ENCODE measurements around the gene RNPEP. TPM values are rescaled to one million over a fixed set of nuclear protein-coding genes. Genes with fewer than 3 reads are reported as not detected.

RNPEP gene
- total RNA-seq, 2 experiments from 2014 or later, result 19.9 to 20.8 TPM

DNA sequence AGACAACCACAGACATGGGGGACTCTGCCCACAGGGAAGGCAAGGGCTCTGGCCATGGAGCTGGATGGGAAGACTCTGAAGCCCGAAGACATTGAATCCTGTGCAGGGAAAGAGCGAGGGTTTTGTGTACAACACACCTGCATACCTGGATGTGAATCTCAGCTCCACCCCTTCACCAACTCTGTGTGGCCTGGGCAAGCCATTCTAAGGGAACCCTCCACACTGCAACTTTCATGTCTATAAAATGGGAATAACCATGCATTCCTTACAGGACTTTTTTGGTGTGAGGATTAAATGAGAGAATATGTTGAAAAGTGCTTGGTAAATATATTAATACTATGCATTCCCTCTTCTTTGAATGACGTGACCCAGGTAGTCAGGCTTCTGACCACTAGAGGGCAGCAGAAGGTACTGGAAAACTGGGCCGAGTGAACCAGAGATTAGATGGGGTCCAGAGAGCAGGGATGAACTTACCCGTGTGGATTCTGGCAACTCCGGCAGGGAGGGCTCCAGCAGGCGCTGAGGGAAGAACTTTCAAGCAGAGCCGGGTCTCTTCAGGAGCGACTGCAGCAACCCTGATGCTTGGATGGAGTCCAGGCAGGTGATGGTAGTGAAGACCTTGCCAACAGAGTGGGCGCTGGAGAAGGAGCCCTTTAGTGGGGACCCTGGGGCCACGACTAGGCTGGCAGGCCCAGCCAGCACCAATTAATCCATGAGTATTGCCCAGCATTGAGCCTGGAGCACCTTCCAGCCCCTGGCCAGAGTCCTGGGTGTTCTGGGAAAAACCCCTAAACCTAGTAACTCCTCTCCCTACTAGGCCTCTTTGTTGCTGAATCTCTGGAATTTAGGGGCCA is 27.1 kb downstream of the RNPEP start:
- Mint-ChIP-seq H3K4me1 (ENCODE audit: low read depth) (no peaks in the 10 kb centered on the region), H3K9me3 (no peaks in the 10 kb centered on the region), H3K27ac (no peak overlapping the region), H3K4me3 (no peak overlapping the region), H3K27me3 (no peaks in the 10 kb centered on the region), H3K36me3 (ENCODE audit: low read depth) (peaks cover 24% of the 10 kb centered on the region)
- peak; percentile 93 for TF ChIP-seq CTCF (IDR thresholded peaks at IDR 0.05)
- ATAC-seq (ENCODE audit: poor library complexity), result peak; percentile 68
- H3K4me3 ChIP-seq (ENCODE audit: low read length), result no peak overlapping the region
- ChIA-PET CTCF (no interaction called here), POLR2A (no interaction called here)
- intact Hi-C loops (cut with DNase I, micrococcal nuclease), result loop anchor here in 1 of 2 experiments (1.0 kb wide), 1 partner anchor 123 kb away; no protein-coding TSS in a partner anchor
- DNase-seq, result peak; percentile 24 to 75 (median 48)
- peaks cover 16% of the 10 kb centered on the region for H3K36me3 ChIP-seq (ENCODE audit: insufficient read depth, low read length)
- H3K9me3 ChIP-seq (ENCODE audit: control insufficient read depth in 1 of 2, insufficient read depth in 1 of 2, low read length in 2 of 2), result peaks cover 0 to 6% of the 10 kb centered on the region in 2 experiments
- H3K4me1 ChIP-seq (ENCODE audit: insufficient read depth, low read length), result peaks cover 3% of the 10 kb centered on the region
- H3K27me3 ChIP-seq (ENCODE audit: control insufficient read depth in 1 of 2, insufficient read depth in 2 of 2, low read length in 2 of 2), result no peaks in the 10 kb centered on the region
- no peak overlapping the region for H3K27ac ChIP-seq (ENCODE audit: low read depth in 1 of 2, low read length in 2 of 2)

DNA sequence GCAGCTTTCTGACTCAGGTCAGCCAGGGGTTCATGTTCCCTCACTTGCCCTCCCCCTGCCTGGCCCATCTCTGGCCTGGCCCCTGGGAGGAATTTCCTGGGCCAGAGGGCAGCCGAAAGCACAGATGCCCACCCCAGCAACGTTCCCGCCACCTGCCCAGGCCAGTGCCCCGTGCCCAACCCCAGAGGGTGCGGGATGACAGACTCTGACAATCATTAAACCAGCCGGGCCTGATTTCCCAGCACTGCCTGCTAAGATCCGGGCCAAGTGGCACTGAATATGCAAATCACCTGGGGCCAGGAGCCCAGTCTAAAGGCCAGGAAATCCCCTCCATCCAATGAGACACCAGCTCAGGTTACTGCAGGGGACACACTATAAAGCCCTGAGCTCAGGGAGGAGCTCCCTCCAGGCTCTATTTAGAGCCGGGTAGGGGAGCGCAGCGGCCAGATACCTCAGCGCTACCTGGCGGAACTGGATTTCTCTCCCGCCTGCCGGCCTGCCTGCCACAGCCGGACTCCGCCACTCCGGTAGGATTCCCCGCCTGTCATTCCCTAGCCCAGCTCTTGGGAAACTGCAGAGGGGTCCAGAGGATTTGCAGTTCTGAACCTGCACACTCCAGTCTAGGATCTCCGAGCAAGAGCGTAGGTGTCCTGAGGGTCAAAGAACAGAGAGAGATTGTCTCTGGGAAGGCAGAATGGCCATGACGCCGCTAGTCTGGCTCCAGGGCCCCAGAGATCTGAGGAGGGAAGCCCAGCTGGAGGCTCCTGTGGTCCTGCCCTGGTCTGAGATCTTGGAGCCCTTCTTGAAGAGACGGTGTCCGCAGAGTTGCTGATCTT is 27.9 kb downstream of the RNPEP start, which contains the start of gene ELF3:
Gene ELF3 (plus strand): TSS at position 408 of the 836 bp plus-strand sequence. CDS start 550 bp downstream, outside the sequence.
- Mint-ChIP-seq H3K27ac (no peak within 1 kb of the TSS), H3K9me3 (no peaks in the 10 kb centered on the region), H3K36me3 (ENCODE audit: low read depth) (peaks cover 15% of the 10 kb centered on the region), H3K27me3 (no peaks in the 10 kb centered on the region), H3K4me1 (ENCODE audit: low read depth) (no peaks in the 10 kb centered on the region), H3K4me3 (no peak within 1 kb of the TSS)
- Histone ChIP-seq H3K9me3 (ENCODE audit: control insufficient read depth in 1 of 2, insufficient read depth in 1 of 2, low read length in 2 of 2) (peaks cover 0 to 6% of the 10 kb centered on the region in 2 experiments), H3K36me3 (ENCODE audit: insufficient read depth, low read length) (peaks cover 8% of the 10 kb centered on the region), H3K27me3 (ENCODE audit: control insufficient read depth in 1 of 2, insufficient read depth in 2 of 2, low read length in 2 of 2) (no peaks in the 10 kb centered on the region), H3K4me1 (ENCODE audit: insufficient read depth, low read length) (peaks cover 3% of the 10 kb centered on the region), H3K4me3 (ENCODE audit: low read length) (no peak within 1 kb of the TSS), H3K27ac (ENCODE audit: low read depth in 1 of 2, low read length in 2 of 2) (no peak within 1 kb of the TSS)
- ATAC-seq (ENCODE audit: poor library complexity), result no peak
- no peak for TF ChIP-seq CTCF (IDR thresholded peaks at IDR 0.05)
- intact Hi-C loops (cut with DNase I, micrococcal nuclease), result loop anchor here in 1 of 2 experiments (1.0 kb wide), 1 partner anchor 122 kb away; no protein-coding TSS in a partner anchor
- DNase-seq, result no peak
- CTCF ChIA-PET, result no interaction called here
- POLR2A ChIA-PET, result no interaction called here

- Histone ChIP-seq H3K36me3 (ENCODE audit: insufficient read depth, low read length) (no peaks in the 10 kb centered on the region), H3K27me3 (ENCODE audit: control insufficient read depth in 1 of 2, insufficient read depth in 2 of 2, low read length in 2 of 2) (no peaks in the 10 kb centered on the region), H3K9me3 (ENCODE audit: control insufficient read depth in 1 of 2, insufficient read depth in 1 of 2, low read length in 2 of 2) (peaks cover 0 to 6% of the 10 kb centered on the region in 2 experiments), H3K4me3 (ENCODE audit: low read length) (no peak overlapping the region), H3K4me1 (ENCODE audit: insufficient read depth, low read length) (peaks cover 3% of the 10 kb centered on the region), H3K27ac (ENCODE audit: low read depth in 1 of 2, low read length in 2 of 2) (no peak overlapping the region)
- POLR2A ChIA-PET, result interaction anchor here (0.6 kb wide), 1 partner anchor 38 kb away, joined by 4 read pairs; no protein-coding TSS in a partner anchor
- ATAC-seq (ENCODE audit: poor library complexity), result no peak
- H3K4me3 Mint-ChIP-seq, result no peak overlapping the region
- peaks cover 12% of the 10 kb centered on the region for H3K27me3 Mint-ChIP-seq
- DNase-seq, result no peak
- H3K36me3 Mint-ChIP-seq (ENCODE audit: low read depth), result peaks cover 7% of the 10 kb centered on the region
- intact Hi-C loops (cut with DNase I, micrococcal nuclease), result no loop called here
- CTCF ChIA-PET, result no interaction called here
- no peak for TF ChIP-seq CTCF (IDR thresholded peaks at IDR 0.05)
- no peaks in the 10 kb centered on the region for H3K9me3 Mint-ChIP-seq
- H3K27ac Mint-ChIP-seq, result no peak overlapping the region
- H3K4me1 Mint-ChIP-seq (ENCODE audit: low read depth), result no peaks in the 10 kb centered on the region
Observed at GRCh38 chr1:202011994-202012393, 29.5 kb downstream of the RNPEP start.
